ENCODE measurements around the gene TRIM27.

TRIM27 gene

DNA sequence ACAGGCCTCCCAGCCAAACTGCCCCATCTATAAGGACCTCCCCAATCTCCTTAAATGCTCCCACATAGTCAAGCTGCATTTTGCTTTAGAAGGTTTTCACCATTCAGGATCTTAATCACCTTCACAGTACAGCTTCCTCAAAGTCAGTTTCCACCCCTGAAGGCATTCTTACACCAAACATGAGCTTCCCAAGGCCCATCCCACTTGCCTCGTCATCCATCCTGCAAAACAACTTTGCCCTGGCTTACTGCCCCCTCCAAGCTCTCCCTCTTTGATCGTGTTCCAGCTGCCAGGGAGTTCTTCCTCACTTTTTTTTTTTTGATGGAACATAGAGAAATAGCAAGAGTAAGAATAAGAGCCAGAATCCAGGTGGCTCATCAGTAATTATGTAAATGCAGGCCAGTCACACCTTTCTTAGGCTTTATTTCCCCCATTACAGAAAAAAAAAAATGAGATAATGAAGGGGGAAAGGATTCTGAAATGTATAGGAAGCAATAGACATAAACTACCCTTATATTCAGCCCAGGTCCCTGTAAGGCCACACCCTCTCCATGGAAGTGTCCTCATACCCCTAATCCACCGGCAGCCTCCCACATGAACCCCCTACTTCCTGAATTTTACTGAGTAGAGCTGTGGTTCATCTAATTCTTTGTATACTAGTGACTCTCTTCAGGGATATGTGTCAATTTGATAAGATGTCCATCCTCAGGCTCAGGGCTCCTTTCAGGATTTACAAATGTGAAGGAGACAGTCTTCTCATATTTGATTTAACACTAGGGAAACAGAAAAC lies 12.7 kb downstream of the TRIM27 start:
- H3K27me3 ChIP-seq (ENCODE audit: low read depth, low read length): no peaks in the 10 kb centered on the region
- no peak overlapping the region for H3K4me3 ChIP-seq (ENCODE audit: low read depth in 1 of 2, low read length in 2 of 2)
- no peak overlapping the region for H3K27ac ChIP-seq (ENCODE audit: low read length)
- H3K9me3 ChIP-seq (ENCODE audit: control insufficient read depth in 1 of 2, low read length in 2 of 2): no peaks in the 10 kb centered on the region
- H3K36me3 ChIP-seq (ENCODE audit: control insufficient read depth in 1 of 2, insufficient read depth in 2 of 2, low read length in 2 of 2): peaks cover 47 to 71% of the 10 kb centered on the region in 2 donors
- H3K4me1 ChIP-seq (ENCODE audit: control insufficient read depth in 1 of 2, insufficient read depth in 2 of 2, low read length in 2 of 2): no peaks in the 10 kb centered on the region

DNA sequence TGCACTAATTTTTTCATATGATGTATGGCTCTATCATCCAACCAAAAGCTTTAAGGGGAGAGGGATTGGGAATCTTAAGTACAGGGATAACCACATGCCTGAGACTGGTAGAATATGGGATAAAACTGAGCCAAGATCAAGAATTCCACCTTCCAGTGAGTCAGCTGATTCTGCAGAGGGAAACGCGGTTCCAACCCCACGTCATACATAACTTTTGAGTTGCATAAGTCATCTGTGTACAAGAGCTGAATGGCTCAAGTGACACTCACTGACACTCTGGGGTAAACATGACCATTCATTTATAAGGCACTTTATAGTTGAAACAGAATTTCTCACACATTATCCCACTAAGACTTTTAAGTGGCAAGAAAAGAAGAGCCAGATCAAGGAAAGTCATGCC lies 16.4 kb downstream of the TRIM27 start:
- peaks cover 68 to 93% of the 10 kb centered on the region in 2 donors for H3K36me3 ChIP-seq (ENCODE audit: control insufficient read depth in 1 of 2, insufficient read depth in 2 of 2, low read length in 2 of 2)
- H3K27ac ChIP-seq (ENCODE audit: low read length): no peak overlapping the region

GRCh38 chr6:28906669-28907068 lies 17.1 kb downstream of the TRIM27 start:
- no peaks in the 10 kb centered on the region for H3K9me3 ChIP-seq (ENCODE audit: control insufficient read depth in 1 of 2, low read length in 2 of 2)
- no peak overlapping the region for H3K27ac ChIP-seq (ENCODE audit: low read length)
- H3K4me3 ChIP-seq (ENCODE audit: low read depth in 1 of 2, low read length in 2 of 2): no peak overlapping the region
- H3K4me1 ChIP-seq (ENCODE audit: control insufficient read depth in 1 of 2, insufficient read depth in 2 of 2, low read length in 2 of 2): no peaks in the 10 kb centered on the region
- no peaks in the 10 kb centered on the region for H3K27me3 ChIP-seq (ENCODE audit: low read depth, low read length)
- peaks cover 72 to 93% of the 10 kb centered on the region in 2 donors for H3K36me3 ChIP-seq (ENCODE audit: control insufficient read depth in 1 of 2, insufficient read depth in 2 of 2, low read length in 2 of 2)

More for the DNA sequence above, 16.4 kb downstream of the TRIM27 start:
- Histone ChIP-seq H3K27me3 (ENCODE audit: low read depth, low read length) (no peaks in the 10 kb centered on the region), H3K4me1 (ENCODE audit: control insufficient read depth in 1 of 2, insufficient read depth in 2 of 2, low read length in 2 of 2) (no peaks in the 10 kb centered on the region), H3K9me3 (ENCODE audit: control insufficient read depth in 1 of 2, low read length in 2 of 2) (no peaks in the 10 kb centered on the region), H3K4me3 (ENCODE audit: low read depth in 1 of 2, low read length in 2 of 2) (no peak overlapping the region)

DNA sequence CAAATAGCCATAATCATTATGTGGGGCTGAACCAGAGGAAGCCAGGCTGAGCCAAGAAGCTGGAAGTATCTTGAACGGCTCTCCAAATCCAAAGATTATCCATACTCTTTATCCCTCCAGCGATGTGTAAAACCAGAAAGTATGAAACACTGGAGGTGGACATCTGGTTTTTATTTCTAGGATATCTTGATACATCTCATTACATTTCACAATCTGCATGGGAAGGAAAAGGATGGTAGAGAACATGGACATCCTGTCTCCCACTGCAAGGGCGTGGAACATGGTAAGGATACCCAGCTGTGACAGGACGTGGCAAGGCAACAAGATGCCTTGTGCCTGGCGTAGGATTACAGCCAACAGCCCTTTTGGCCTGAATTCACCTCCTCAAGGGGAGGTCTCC lies 20.1 kb downstream of the TRIM27 start:
- peaks cover 60 to 72% of the 10 kb centered on the region in 2 donors for H3K36me3 ChIP-seq (ENCODE audit: control insufficient read depth in 1 of 2, insufficient read depth in 2 of 2, low read length in 2 of 2)
- no peaks in the 10 kb centered on the region for H3K27me3 ChIP-seq (ENCODE audit: low read depth, low read length)
- no peak overlapping the region for H3K4me3 ChIP-seq (ENCODE audit: low read depth in 1 of 2, low read length in 2 of 2)
- H3K9me3 ChIP-seq (ENCODE audit: control insufficient read depth in 1 of 2, low read length in 2 of 2): no peaks in the 10 kb centered on the region
- no peak overlapping the region for H3K27ac ChIP-seq (ENCODE audit: low read length)
- no peaks in the 10 kb centered on the region for H3K4me1 ChIP-seq (ENCODE audit: control insufficient read depth in 1 of 2, insufficient read depth in 2 of 2, low read length in 2 of 2)

- Histone ChIP-seq H3K27me3 (ENCODE audit: low read depth, low read length) (no peaks in the 10 kb centered on the region), H3K36me3 (ENCODE audit: control insufficient read depth in 1 of 2, insufficient read depth in 2 of 2, low read length in 2 of 2) (peaks cover 42 to 55% of the 10 kb centered on the region in 2 donors), H3K4me3 (ENCODE audit: low read depth in 1 of 2, low read length in 2 of 2) (no peak overlapping the region), H3K9me3 (ENCODE audit: control insufficient read depth in 1 of 2, low read length in 2 of 2) (no peaks in the 10 kb centered on the region), H3K4me1 (ENCODE audit: control insufficient read depth in 1 of 2, insufficient read depth in 2 of 2, low read length in 2 of 2) (no peaks in the 10 kb centered on the region), H3K27ac (ENCODE audit: low read length) (no peak overlapping the region)
Observed at GRCh38 chr6:28901831-28902230, 22.0 kb downstream of the TRIM27 start.

DNA sequence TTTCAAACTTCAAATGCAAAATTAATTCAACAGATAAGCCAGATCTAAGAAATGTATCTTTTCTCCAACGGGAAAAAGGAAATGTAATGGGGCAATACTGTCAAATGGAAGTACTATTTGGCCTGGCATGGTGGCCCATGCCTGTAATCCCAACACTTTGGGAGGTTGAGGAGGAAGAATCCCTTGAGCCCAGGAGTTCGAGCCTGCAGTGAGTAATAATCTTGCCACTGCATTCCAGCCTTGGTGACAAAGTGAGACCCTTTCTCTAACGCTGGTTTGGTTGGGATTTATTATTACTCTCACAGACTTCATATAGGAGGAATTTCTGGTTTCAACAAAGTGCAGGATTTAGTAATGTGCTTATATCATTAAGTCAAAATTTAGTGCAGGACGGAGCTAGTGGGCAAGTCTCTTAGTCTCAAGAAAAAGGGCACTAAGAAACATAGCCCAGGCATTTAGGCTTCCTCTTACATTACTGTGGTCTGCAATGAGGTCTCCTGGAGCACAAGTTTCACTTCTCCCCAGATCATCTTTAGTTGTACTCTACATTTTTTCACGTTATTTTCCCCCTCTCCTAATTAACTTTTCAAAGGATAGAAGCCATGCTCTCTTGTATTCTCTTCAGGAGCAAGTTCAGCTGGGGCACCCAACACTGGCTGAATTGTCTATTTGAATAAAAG lies 23.1 kb downstream of the TRIM27 start:
- no peak overlapping the region for H3K4me3 ChIP-seq (ENCODE audit: low read depth in 1 of 2, low read length in 2 of 2)
- no peaks in the 10 kb centered on the region for H3K4me1 ChIP-seq (ENCODE audit: control insufficient read depth in 1 of 2, insufficient read depth in 2 of 2, low read length in 2 of 2)
- H3K27me3 ChIP-seq (ENCODE audit: low read depth, low read length): no peaks in the 10 kb centered on the region
- H3K27ac ChIP-seq (ENCODE audit: low read length): no peak overlapping the region
- H3K9me3 ChIP-seq (ENCODE audit: control insufficient read depth in 1 of 2, low read length in 2 of 2): no peaks in the 10 kb centered on the region
- peaks cover 35 to 53% of the 10 kb centered on the region in 2 donors for H3K36me3 ChIP-seq (ENCODE audit: control insufficient read depth in 1 of 2, insufficient read depth in 2 of 2, low read length in 2 of 2)

DNA sequence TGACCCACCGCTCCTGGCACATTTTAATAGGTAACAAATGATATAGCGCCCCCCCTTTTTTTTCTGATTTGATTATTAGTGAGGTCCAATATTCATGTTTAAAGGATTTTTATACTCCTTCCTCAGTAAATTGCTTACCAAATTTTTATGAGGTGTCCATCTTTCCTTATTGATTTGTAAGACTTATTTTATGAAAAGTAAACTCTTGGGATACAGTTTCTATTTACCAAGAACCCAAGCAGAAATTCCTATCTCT lies 25.1 kb downstream of the TRIM27 start:
- H3K27me3 ChIP-seq (ENCODE audit: low read depth, low read length): no peaks in the 10 kb centered on the region
- no peaks in the 10 kb centered on the region for H3K4me1 ChIP-seq (ENCODE audit: control insufficient read depth in 1 of 2, insufficient read depth in 2 of 2, low read length in 2 of 2)
- H3K4me3 ChIP-seq (ENCODE audit: low read depth in 1 of 2, low read length in 2 of 2): no peak overlapping the region
- H3K36me3 ChIP-seq (ENCODE audit: control insufficient read depth in 1 of 2, insufficient read depth in 2 of 2, low read length in 2 of 2): peaks cover 24 to 35% of the 10 kb centered on the region in 2 donors
- no peak overlapping the region for H3K27ac ChIP-seq (ENCODE audit: low read length)
- H3K9me3 ChIP-seq (ENCODE audit: control insufficient read depth in 1 of 2, low read length in 2 of 2): no peaks in the 10 kb centered on the region

DNA sequence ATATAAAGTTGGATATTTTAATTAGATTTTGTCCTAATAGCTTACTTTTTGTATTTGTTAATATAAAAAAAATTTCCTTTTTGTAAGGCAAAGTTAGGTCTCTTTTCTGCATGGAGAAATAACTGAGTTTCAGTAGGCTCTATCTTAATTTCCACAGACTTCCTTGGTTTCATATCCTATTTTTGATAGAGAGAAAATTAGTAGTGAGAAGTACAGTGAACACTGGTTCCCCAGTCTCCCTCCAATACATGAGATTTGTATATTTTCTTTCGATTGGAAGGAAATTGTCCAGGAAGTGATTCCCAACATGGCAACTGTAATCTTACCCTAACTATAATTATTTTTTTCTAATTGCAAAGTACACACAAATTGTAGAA lies 26.4 kb downstream of the TRIM27 start:
- no peaks in the 10 kb centered on the region for H3K27me3 ChIP-seq (ENCODE audit: low read depth, low read length)
- H3K4me3 ChIP-seq (ENCODE audit: low read depth in 1 of 2, low read length in 2 of 2): peak overlapping the region; percentile 75 to 94

DNA sequence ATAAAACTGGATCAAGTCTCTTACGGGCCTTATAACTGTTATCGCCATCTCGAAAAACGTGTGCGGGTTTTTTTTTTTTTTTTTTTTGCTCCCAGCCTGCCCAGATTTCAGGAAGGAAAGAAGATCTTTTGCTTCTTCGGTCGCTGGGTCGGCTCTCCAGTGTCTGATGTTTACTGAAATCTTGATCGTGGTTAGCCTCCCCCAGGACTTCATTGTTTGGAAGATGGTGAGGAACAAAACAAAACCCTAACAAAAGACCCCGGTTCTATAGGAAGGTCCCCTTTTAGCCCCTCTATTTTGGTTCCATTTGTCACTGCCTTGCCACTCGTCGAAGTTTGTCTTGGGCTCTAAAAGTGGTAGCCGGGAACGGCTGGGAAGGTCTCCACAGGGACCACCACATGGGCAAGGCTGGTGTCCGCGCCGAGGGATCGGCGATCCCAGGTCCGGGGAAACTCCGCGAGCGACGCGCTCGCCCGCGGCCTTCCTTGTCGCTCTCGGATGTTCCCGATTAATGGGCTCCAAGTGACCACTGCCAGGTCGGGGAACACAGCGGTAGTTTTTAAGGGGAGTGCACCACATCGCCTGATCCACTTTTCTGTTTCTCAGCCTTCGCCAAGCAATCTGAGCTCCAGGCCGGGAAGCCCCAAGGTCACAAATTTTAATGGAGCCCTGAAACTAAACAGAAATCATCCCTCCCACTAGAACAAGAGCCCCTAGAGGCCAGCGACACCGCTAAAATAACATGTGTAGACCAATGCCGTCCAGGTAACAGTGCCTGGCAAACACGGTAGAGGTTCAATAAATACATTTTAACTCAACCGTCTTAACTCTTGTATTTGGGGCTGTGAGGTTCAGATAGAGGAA lies 27.0 kb downstream of the TRIM27 start:
- Histone ChIP-seq H3K4me1 (ENCODE audit: control insufficient read depth in 1 of 2, insufficient read depth in 2 of 2, low read length in 2 of 2) (no peaks in the 10 kb centered on the region), H3K27ac (ENCODE audit: low read length) (peak overlapping the region; percentile 100), H3K4me3 (ENCODE audit: low read depth in 1 of 2, low read length in 2 of 2) (peak overlapping the region; percentile 75 to 94), H3K36me3 (ENCODE audit: control insufficient read depth in 1 of 2, insufficient read depth in 2 of 2, low read length in 2 of 2) (peaks cover 8 to 16% of the 10 kb centered on the region in 2 donors), H3K9me3 (ENCODE audit: control insufficient read depth in 1 of 2, low read length in 2 of 2) (no peaks in the 10 kb centered on the region), H3K27me3 (ENCODE audit: low read depth, low read length) (no peaks in the 10 kb centered on the region)

More for the DNA sequence above, 26.4 kb downstream of the TRIM27 start:
- peak overlapping the region; percentile 100 for H3K27ac ChIP-seq (ENCODE audit: low read length)
- peaks cover 14 to 23% of the 10 kb centered on the region in 2 donors for H3K36me3 ChIP-seq (ENCODE audit: control insufficient read depth in 1 of 2, insufficient read depth in 2 of 2, low read length in 2 of 2)
- H3K4me1 ChIP-seq (ENCODE audit: control insufficient read depth in 1 of 2, insufficient read depth in 2 of 2, low read length in 2 of 2): no peaks in the 10 kb centered on the region
- no peaks in the 10 kb centered on the region for H3K9me3 ChIP-seq (ENCODE audit: control insufficient read depth in 1 of 2, low read length in 2 of 2)

GRCh38 chr6:28895131-28895812 lies 28.5 kb downstream of the TRIM27 start:
- Histone ChIP-seq H3K4me1 (ENCODE audit: control insufficient read depth in 1 of 2, insufficient read depth in 2 of 2, low read length in 2 of 2) (no peaks in the 10 kb centered on the region), H3K36me3 (ENCODE audit: control insufficient read depth in 1 of 2, insufficient read depth in 2 of 2, low read length in 2 of 2) (peaks cover 0 to 8% of the 10 kb centered on the region in 2 donors), H3K27me3 (ENCODE audit: low read depth, low read length) (no peaks in the 10 kb centered on the region), H3K4me3 (ENCODE audit: low read depth in 1 of 2, low read length in 2 of 2) (peak overlapping the region; percentile 75 to 94), H3K9me3 (ENCODE audit: control insufficient read depth in 1 of 2, low read length in 2 of 2) (no peaks in the 10 kb centered on the region), H3K27ac (ENCODE audit: low read length) (peak overlapping the region; percentile 100)

Data from muscle layer of duodenum (tissue), 2 donors.